Measurements from ENCODE around the gene GPBP1L1.
"Not testable (repeated sequence)": the region's sequence is repeated elsewhere in the genome, so short reads cannot be mapped to it uniquely, and the experiment has no call there.

The GPBP1L1 gene, protein sequence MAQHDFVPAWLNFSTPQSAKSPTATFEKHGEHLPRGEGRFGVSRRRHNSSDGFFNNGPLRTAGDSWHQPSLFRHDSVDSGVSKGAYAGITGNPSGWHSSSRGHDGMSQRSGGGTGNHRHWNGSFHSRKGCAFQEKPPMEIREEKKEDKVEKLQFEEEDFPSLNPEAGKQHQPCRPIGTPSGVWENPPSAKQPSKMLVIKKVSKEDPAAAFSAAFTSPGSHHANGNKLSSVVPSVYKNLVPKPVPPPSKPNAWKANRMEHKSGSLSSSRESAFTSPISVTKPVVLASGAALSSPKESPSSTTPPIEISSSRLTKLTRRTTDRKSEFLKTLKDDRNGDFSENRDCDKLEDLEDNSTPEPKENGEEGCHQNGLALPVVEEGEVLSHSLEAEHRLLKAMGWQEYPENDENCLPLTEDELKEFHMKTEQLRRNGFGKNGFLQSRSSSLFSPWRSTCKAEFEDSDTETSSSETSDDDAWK

GRCh38 chr1:45686288-45687013, at the start of gene GPBP1L1:
Gene GPBP1L1, minus strand, starts transcription at chr1:45686533. Its CDS starts 27,446 bp downstream, at chr1:45659087.
- DNase-seq (ENCODE audit: low read depth in 2 of 2) = peak; percentile 95 to 96

GRCh38 chr1:45730780-45731319, 44.5 kb upstream of the GPBP1L1 start:
- no peak for DNase-seq (ENCODE audit: low read depth in 2 of 2)

DNA sequence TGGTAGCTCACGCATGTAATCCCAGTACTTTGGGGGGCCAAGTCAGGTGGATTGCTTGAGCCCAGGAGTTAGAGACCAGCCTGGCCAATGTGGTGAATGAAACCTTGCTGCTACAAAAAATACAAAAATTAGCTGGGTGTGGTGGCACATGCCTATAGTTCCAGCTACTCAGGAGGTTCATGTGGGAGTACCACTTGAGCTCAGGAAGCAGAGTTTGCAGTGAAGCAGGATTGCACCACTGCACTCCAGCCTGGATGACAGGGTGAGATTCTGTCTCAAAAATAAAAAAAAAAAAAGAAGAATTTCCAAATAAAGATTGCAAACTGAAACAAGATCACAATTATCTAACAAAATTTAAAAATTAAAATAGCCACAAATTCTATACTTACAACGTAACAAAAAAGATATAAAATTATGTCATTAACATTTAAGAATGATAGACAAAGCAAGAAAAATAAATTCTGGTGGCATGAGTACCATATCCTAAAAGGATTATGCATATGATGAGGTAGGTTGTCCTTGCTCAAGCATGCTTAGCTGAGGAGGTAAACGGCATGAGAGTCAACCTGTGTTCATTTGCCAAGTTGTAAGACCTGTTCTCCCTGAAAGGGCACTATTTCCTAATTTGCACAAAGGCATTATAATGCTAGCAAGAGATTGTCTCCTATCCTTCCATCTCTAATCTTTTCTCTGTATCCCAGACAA, 43.9 kb upstream of the GPBP1L1 start:
- no peak for DNase-seq (ENCODE audit: low read depth in 2 of 2)

DNA sequence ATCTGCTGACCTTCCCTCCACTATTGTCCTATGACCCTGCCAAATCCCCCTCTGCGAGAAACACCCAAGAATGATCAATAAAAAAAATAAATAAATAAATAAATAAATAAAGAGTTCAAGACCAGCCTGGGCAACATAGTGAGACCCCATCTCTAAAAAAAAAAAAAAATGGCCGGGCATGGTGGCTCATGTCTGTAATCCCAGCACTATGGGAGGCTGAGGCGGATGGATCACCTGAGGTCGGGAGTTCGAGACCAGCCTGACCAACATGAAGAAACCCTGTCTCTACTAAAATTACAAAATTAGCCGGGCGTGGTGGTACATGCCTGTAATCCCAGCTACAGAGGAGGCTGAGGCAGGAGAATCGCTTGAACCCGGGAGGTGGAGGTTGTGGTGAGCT, 39.7 kb upstream of the GPBP1L1 start:
- not testable (repeated sequence) for DNase-seq (ENCODE audit: low read depth in 2 of 2)

DNA sequence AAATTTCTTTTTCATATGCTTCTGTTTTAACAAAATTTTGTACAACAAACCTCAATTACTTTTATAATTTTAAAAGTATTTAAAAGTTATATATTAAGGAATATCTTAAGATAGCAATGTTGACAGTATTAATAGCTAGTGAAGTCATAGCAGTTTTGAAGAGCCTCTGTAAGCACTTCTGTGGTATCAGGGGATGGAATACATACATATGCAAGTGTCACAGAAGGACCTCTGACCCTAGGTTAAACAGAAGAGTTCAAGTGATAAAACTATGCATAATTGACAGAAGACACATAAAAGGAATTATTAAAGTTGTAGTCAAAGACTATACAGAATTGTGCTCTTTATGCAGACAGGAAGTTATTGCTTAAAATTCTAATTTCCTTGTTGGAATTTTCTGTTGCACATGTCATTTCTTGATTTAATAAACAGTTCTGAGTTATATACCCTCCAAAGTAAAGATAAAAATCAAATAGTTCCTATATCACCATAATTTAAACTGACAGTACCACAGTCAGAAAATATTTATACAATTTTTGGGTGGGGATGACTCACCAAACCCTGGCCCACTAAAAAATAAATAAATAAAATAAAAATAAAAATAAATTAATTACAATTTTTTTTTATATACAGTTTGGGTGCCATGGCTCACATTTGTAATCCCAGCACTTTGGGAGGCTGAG, 37.1 kb upstream of the GPBP1L1 start:
- DNase-seq (ENCODE audit: low read depth in 2 of 2) = no peak

DNA sequence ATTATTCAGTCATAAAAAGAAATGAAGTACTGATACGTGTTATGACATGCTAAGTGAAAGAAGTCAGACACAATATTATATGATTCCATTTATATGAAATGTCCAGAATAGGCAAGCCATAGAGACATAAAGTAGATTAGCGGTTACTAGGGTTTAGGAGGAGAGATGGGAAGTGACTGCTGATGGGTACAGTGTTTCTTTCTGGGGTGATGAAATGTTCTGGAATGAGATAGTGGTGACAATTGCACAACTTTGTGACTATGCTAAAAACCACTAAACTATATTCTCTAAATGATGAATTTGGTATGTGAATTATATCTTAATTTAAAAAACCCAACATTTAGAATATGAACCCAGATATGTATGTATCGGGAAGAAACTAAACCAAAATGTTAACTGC, 36.5 kb upstream of the GPBP1L1 start:
- no peak for DNase-seq (ENCODE audit: low read depth in 2 of 2)

- no peak for DNase-seq (ENCODE audit: low read depth in 2 of 2)
These were observed 34.9 kb upstream of the GPBP1L1 start for GRCh38 chr1:45721207-45721606.

DNA sequence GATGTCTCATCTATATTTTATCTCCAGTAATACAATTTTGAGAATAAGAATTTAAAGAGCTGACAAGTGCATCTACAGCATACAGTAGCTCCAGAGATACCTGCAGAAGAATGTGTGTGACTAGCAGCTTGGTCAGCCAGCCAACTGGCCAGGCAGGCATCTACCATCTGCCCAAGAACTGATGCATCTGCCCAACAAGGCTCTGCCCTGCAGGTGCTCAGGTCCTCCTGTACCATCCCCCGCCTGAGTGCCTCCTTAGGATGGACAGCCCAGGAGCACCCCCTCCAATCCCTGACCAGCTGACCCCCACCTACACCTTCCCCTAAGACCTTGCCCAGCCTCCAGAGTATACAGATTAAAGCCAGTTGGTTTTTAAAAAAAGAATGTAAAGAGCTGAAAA, 32.0 kb upstream of the GPBP1L1 start:
- no peak for DNase-seq (ENCODE audit: low read depth in 2 of 2)

- not testable (repeated sequence) for DNase-seq (ENCODE audit: low read depth in 2 of 2)
These were observed 31.1 kb upstream of the GPBP1L1 start for GRCh38 chr1:45717386-45717785.

DNA sequence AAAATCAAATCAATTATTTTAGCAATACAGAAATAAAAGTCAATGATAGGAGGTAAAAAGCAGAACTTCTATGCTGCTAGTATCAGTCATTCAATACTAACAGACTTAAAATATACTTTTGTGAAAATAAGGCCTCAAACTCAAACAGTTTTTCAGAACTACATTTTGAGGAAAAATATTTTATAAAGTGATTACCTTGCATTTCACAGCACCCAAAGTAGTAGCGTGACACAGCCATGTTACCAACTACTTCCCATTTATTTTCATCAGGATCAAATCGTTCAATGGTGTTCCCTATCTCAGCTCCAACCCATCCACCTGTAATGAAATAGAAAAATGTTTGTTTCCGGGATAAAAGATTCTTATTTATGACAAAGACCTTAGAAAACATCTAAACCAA, 30.4 kb upstream of the GPBP1L1 start:
- no peak for DNase-seq (ENCODE audit: low read depth in 2 of 2)

- DNase-seq (ENCODE audit: low read depth in 2 of 2) = no peak
These were observed 27.4 kb upstream of the GPBP1L1 start for GRCh38 chr1:45713711-45714110.

DNA sequence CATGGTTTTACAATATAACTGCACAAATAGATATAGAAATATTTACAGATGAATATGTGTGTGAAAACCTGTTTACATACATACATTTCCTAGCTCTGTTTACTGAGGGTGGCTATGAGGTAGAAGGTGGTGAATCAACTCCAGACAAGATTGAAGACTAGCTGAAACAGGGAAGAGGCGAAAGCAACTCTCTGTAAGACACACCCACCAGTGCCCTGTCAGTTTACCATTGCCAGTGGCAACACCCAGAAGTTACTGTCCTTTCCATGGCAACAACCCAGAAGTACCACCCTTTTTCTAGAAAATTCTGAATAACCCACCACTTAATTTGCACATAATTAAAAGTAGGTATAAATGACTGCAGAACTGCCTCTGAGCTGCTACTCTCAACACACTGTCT, 18.3 kb upstream of the GPBP1L1 start:
- no peak for DNase-seq (ENCODE audit: low read depth in 2 of 2)

DNA sequence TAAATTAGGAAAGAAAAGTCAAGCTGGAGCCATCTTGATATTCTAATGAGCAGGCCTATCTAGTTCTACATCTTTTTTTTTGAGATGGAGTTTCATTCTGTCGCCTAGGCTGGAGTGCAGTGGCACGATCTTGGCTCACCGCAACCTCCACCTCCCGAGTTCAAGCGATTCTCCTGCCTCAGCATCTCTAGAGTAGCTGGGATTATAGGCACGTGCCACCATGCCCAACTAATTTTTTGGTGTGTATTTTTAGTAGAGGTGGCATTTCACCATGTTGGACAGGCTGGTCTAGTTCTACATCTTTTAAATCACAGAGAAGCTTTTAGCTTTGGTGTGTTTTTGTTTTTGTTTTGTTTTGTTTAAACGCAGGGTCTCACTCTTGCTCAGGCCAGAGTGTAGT, 8.5 kb upstream of the GPBP1L1 start:
- DNase-seq (ENCODE audit: low read depth in 2 of 2) = no peak

- DNase-seq (ENCODE audit: low read depth in 2 of 2) = not testable (repeated sequence)
These were observed 7.5 kb upstream of the GPBP1L1 start for GRCh38 chr1:45693811-45694210.

- peak; percentile 52 to 60 for DNase-seq (ENCODE audit: low read depth in 2 of 2)
These were observed 1.7 kb upstream of the GPBP1L1 start, which contains the start of gene TMEM69 for GRCh38 chr1:45687754-45688740. Gene TMEM69, plus strand, starts transcription at chr1:45688181. Its CDS starts 2,888 bp downstream, at chr1:45691069.

DNA sequence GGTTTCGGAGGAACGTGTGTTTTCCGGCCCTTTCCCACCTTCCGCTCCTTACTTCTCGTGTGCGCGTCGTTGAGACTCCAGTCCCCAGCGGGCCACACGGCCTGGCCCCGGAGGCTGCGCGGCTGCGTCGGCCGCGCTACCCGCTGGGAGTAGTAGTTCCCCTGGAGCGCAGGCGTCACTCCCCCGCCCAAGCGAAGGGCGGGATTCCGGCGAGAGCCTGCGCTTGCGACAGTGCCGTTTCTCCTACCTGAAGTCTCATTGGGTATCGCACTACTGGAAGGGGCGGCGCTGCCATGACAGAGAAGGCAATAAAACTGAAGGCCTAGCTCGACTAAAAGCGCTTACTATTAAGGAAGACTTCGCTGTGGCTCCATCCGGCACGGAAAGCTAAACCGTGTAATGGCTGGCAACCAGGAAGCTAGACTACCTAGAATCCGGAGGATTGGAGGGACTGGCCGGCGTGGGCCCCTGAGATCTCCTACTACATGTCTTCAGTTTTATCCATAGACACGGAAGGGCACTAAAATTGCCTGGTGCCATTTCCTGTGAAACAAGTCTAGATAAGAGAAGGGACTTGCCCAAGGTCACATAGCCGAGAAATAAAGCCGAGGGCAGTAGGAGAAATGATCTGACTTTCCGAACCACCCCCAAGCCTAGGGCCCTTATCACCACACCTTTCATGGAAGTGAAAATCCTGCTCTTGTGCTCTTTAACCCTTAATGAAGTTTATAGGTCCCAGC, 851 bp upstream of the GPBP1L1 start:
- DNase-seq (ENCODE audit: low read depth in 2 of 2) = peak; percentile 96 to 98

DNA sequence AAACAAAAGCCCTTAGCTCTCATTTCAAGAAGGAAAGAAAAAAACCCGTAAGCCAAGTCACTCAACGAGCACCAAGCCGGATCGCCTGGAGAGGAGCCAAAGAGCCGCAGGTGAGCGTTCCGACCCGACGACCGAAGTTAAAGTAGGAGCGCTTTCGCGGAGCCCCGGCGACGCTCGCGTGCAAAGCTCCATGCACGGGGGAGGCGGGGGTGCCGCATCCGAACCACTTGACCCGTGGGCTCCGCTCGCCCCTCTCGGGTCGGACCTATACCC, 382 bp downstream of the GPBP1L1 start:
- peak; percentile 15 to 23 for DNase-seq (ENCODE audit: low read depth in 2 of 2)

- no peak for DNase-seq (ENCODE audit: low read depth in 2 of 2)
These were observed 872 bp downstream of the GPBP1L1 start for GRCh38 chr1:45685308-45686014.

DNA sequence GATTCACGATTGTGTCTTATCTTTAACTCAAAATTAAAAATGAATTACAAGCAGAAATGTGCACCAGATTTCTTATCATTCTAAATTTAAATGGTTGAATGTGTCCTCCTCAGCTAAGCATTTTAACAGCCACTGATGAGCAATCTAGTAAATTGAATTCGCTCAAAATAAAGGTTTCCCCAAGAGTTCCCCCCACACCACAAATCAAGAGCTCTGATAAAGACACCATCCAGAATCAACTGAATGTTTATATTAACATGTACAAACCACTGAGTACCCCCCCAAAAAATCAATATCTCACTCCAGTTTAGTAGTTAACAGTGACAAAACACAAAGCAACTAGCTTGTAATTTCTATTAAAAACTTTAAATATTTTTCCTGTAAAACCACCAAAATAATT, 1.9 kb downstream of the GPBP1L1 start:
- DNase-seq (ENCODE audit: low read depth in 2 of 2) = no peak
